ENCODE results near the gene PTH2. TPM values are rescaled to one million over a fixed set of nuclear protein-coding genes. Genes with fewer than 3 reads are reported as not detected.

Gene PTH2
- total RNA-seq, 1 experiment from 2014 or later = 0.96 TPM

DNA sequence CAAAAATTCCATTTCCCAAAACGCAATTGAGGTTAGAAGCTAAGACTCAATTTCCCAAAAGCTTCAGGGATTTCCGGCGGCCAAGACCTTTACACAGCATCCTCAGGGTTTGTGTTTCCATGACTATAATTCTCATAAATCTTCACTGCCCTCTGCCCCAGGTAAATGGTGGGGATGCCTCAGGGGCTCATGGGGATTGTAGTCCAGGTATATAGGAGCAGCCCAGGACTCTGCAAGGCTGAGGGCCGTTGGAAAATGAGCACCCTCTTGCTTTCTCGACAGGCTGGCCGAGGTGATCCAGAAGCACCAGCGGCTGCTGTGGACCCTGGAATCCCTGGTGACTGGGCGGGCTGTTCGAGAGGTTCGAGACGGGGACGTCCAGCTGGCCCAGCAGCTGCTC is 36.1 kb upstream of the PTH2 start:
- H4K5ac ChIP-seq (ENCODE audit: insufficient read length, low read depth, low read length) = no peak overlapping the region
- Mint-ChIP-seq H3K36me3 (ENCODE audit: insufficient read depth in 1 of 3, low read depth in 3 of 3) (peaks cover 17 to 39% (median 39%) of the 10 kb centered on the region in 3 experiments; a peak in 6 of 7 replicates), H3K4me1 (peaks cover 0 to under 1% of the 10 kb centered on the region in 2 experiments; a peak in 2 of 4 replicates), H3K4me3 (no peak overlapping the region), H3K27me3 (ENCODE audit: low read depth) (no peaks in the 10 kb centered on the region), H3K27ac (no peak overlapping the region; a peak in 1 of 7 replicates), H3K9me3 (no peaks in the 10 kb centered on the region)
- no peaks in the 10 kb centered on the region for H4K20me1 ChIP-seq (ENCODE audit: control insufficient read depth, insufficient read depth, insufficient read length)
- H3K14ac ChIP-seq (ENCODE audit: insufficient read depth, low read length) = no peak overlapping the region
- no peaks in the 10 kb centered on the region for H3K9me3 ChIP-seq (ENCODE audit: control insufficient read depth, low read depth, low read length)
- no peak for DNase-seq
- no peak overlapping the region for H2BK20ac ChIP-seq (ENCODE audit: low read depth, low read length, poor library complexity, severe bottlenecking)
- H2AFZ ChIP-seq (ENCODE audit: low read length) = no peak overlapping the region
- H3K56ac ChIP-seq (ENCODE audit: insufficient read length, low read depth, low read length) = no peak overlapping the region
- H3K27me3 ChIP-seq (ENCODE audit: insufficient read depth, low read length) = no peaks in the 10 kb centered on the region
- H3K9ac ChIP-seq (ENCODE audit: extremely low read depth, insufficient read length, low read length) = no peak overlapping the region
- no peak overlapping the region for H2BK5ac ChIP-seq (ENCODE audit: insufficient read length, low read length)
- no peak overlapping the region for H3K4me2 ChIP-seq (ENCODE audit: insufficient read depth, insufficient read length, low read length)
- H4K8ac ChIP-seq (replicated peaks; ENCODE audit: insufficient read length, low read depth, low read length) = no peak overlapping the region
- no peak overlapping the region for H2BK120ac ChIP-seq (ENCODE audit: low read depth, low read length, poor library complexity, severe bottlenecking)
- no peak overlapping the region for H4K91ac ChIP-seq (ENCODE audit: insufficient read length, low read depth, low read length)
- no peak overlapping the region for H3K18ac ChIP-seq (ENCODE audit: insufficient read length, low read depth, low read length)
- no peak overlapping the region for H3K23ac ChIP-seq (ENCODE audit: insufficient read length, low read depth, low read length)
- H2BK12ac ChIP-seq (ENCODE audit: insufficient read length, low read depth, low read length) = no peak overlapping the region
- TF ChIP-seq CTCF (conservative IDR thresholded peaks at IDR 0.05) = no peak
- no peaks in the 10 kb centered on the region for H3K23me2 ChIP-seq (ENCODE audit: insufficient read length, low read depth, low read length, poor library complexity, severe bottlenecking)
- no peak overlapping the region for H3K27ac ChIP-seq (ENCODE audit: insufficient read length, low read depth, low read length)
- no peak overlapping the region for H2AK5ac ChIP-seq (ENCODE audit: insufficient read length, low read length)
- H3K4me1 ChIP-seq (ENCODE audit: insufficient read depth, low read length) = no peaks in the 10 kb centered on the region
- H2BK15ac ChIP-seq (ENCODE audit: low read depth, low read length) = no peak overlapping the region
- no peaks in the 10 kb centered on the region for H3K79me1 ChIP-seq (ENCODE audit: insufficient read depth, low read depth, low read length, poor library complexity, severe bottlenecking)
- H3K79me2 ChIP-seq (ENCODE audit: insufficient read depth, low read length) = no peaks in the 10 kb centered on the region
- H3K4ac ChIP-seq (ENCODE audit: low read depth, low read length) = no peak overlapping the region
- WGBS (ENCODE audit: extremely low coverage, insufficient read length, low lambda C conversion rate) = no CpG with 5 or more reads among the region's 12 CpGs
- H3T11ph ChIP-seq (ENCODE audit: low read length) = no peak overlapping the region
